DOHH2 (cell line): ENCODE results near the gene CAPN1.

Experiments used
- EZH2phosphoT487 ChIP-seq: fragments of 200-600 bp; sonication (generic); IDR thresholded peaks from 2 replicates; pipeline ENCODE4 v1.6.1; 2017; ENCODE audit warnings: borderline replicate concordance, mild to moderate bottlenecking, antibody characterized with exemption, low read length, moderate library complexity, mixed read lengths
- TF ChIP-seq, protein P1 (sequence below): fragments of 200-600 bp; sonication (generic); IDR thresholded peaks from one replicate; pipeline ENCODE4 v1.5.1; 2014; ENCODE audit warnings: antibody characterized with exemption, mild to moderate bottlenecking, low read depth, low read length; ENCODE audit not compliant: poor library complexity, severe bottlenecking

DNA sequence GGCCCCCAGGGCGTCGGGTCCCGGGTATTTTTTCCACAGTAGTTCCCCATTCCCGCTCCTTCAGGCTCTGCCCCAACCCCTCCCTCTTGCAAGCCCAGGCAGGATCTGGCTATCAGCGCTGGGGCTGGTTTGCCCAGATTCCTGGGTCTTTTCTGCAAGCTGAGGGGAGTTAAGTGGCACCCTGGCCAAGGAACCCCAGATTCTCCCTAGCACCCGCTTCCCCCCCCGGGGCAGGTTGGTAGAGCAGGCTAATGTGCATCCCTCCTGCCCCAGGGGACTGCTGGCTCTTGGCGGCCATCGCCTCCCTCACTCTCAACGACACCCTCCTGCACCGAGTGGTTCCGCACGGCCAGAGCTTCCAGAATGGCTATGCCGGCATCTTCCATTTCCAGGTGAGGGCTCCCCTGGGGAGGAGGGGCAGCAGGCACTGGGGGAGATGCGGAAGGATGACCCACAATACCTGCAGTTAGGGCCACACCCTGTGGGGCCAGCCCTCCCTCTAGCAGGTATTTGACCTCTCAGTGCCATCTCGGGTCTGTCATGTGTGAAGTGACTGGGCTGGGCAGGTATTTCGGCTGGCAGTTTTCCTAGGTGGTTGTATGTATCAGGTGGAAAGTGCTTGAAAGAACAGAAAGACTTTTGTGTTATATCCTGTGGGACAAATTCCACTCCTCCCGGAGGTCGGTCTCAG, 1.6 kb downstream of the CAPN1 start:
- TF ChIP-seq, protein P1, sequence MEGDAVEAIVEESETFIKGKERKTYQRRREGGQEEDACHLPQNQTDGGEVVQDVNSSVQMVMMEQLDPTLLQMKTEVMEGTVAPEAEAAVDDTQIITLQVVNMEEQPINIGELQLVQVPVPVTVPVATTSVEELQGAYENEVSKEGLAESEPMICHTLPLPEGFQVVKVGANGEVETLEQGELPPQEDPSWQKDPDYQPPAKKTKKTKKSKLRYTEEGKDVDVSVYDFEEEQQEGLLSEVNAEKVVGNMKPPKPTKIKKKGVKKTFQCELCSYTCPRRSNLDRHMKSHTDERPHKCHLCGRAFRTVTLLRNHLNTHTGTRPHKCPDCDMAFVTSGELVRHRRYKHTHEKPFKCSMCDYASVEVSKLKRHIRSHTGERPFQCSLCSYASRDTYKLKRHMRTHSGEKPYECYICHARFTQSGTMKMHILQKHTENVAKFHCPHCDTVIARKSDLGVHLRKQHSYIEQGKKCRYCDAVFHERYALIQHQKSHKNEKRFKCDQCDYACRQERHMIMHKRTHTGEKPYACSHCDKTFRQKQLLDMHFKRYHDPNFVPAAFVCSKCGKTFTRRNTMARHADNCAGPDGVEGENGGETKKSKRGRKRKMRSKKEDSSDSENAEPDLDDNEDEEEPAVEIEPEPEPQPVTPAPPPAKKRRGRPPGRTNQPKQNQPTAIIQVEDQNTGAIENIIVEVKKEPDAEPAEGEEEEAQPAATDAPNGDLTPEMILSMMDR, result no peak
- TF ChIP-seq EZH2phosphoT487, result no peak
